ENCODE measurements around the gene ERCC1. TPM values are rescaled to one million over a fixed set of nuclear protein-coding genes. Genes with fewer than 3 reads are reported as not detected.
A peak's percentile ranks its signal among the peaks of the same experiment; 100 is the strongest.

Gene ERCC1
- total and polyA plus RNA-seq, 2 of the 13 experiments (the other 11 are each of a cell fraction or from before 2014, with no cell fraction given): 40.0 to 66.4 TPM

DNA sequence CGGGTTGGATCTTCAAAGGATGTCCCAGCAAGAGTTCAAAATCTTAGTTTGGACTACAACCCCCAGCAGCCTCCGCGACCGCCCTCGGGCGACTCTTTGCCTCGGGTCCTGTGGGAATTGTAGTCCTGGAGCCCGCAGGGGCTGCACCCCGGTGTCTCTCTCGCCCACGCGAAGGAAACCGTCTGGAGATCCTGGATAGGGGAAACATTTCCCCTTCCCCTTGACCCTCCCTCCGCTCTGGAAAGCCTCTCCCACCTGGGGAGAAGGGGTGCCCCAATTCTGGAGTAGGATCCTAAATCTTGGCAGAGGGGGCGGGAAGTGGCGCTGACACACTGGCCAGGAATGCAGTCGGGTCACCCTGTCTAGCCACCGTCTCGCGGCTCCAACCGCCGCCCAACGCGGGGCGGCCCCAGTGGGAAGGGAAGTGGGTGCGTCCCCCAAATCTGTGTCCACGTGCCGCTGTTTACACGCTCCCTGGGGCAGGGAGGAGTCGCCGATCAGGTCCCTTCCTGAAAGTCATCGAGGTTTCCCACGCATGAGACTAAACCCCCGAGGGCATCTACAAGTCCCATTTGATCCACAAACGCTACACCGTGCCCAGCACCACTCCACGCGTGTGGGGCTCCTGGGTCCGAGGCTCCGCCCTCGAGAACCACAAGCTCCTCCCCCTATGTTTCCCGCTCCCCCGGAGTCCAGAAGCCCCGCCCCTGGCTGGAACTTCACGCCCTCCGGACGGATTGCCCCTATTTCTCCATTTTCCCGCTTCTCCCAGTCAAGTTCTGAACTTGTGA, 18.1 kb downstream of the ERCC1 start (continued):
- TF ChIP-seq, protein P1, sequence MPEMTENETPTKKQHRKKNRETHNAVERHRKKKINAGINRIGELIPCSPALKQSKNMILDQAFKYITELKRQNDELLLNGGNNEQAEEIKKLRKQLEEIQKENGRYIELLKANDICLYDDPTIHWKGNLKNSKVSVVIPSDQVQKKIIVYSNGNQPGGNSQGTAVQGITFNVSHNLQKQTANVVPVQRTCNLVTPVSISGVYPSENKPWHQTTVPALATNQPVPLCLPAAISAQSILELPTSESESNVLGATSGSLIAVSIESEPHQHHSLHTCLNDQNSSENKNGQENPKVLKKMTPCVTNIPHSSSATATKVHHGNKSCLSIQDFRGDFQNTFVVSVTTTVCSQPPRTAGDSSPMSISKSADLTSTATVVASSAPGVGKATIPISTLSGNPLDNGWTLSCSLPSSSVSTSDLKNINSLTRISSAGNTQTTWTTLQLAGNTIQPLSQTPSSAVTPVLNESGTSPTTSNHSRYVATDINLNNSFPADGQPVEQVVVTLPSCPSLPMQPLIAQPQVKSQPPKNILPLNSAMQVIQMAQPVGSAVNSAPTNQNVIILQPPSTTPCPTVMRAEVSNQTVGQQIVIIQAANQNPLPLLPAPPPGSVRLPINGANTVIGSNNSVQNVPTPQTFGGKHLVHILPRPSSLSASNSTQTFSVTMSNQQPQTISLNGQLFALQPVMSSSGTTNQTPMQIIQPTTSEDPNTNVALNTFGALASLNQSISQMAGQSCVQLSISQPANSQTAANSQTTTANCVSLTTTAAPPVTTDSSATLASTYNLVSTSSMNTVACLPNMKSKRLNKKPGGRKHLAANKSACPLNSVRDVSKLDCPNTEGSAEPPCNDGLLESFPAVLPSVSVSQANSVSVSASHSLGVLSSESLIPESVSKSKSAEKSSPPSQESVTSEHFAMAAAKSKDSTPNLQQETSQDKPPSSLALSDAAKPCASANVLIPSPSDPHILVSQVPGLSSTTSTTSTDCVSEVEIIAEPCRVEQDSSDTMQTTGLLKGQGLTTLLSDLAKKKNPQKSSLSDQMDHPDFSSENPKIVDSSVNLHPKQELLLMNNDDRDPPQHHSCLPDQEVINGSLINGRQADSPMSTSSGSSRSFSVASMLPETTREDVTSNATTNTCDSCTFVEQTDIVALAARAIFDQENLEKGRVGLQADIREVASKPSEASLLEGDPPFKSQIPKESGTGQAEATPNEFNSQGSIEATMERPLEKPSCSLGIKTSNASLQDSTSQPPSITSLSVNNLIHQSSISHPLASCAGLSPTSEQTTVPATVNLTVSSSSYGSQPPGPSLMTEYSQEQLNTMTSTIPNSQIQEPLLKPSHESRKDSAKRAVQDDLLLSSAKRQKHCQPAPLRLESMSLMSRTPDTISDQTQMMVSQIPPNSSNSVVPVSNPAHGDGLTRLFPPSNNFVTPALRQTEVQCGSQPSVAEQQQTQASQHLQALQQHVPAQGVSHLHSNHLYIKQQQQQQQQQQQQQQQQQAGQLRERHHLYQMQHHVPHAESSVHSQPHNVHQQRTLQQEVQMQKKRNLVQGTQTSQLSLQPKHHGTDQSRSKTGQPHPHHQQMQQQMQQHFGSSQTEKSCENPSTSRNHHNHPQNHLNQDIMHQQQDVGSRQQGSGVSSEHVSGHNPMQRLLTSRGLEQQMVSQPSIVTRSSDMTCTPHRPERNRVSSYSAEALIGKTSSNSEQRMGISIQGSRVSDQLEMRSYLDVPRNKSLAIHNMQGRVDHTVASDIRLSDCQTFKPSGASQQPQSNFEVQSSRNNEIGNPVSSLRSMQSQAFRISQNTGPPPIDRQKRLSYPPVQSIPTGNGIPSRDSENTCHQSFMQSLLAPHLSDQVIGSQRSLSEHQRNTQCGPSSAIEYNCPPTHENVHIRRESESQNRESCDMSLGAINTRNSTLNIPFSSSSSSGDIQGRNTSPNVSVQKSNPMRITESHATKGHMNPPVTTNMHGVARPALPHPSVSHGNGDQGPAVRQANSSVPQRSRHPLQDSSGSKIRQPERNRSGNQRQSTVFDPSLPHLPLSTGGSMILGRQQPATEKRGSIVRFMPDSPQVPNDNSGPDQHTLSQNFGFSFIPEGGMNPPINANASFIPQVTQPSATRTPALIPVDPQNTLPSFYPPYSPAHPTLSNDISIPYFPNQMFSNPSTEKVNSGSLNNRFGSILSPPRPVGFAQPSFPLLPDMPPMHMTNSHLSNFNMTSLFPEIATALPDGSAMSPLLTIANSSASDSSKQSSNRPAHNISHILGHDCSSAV (CRISPR knock-in tag; IDR thresholded peaks at IDR 0.05; ENCODE audit: borderline replicate concordance): no peak
- TF ChIP-seq ZFP82 (CRISPR knock-in tag; IDR thresholded peaks at IDR 0.05; ENCODE audit: borderline replicate concordance) (no peak; the same call in 1 of the 2 replicates), MAZ (IDR thresholded peaks at IDR 0.05; ENCODE audit: borderline replicate concordance, low read depth, low read length) (peak; percentile 37; the same call in 1 of the 2 replicates), MAZ (CRISPR knock-in tag; IDR thresholded peaks at IDR 0.05; ENCODE audit: low read depth) (no peak; the same call in 1 of the 2 replicates), HOXA7 (CRISPR knock-in tag; IDR thresholded peaks at IDR 0.05) (no peak), ZNF788 (CRISPR knock-in tag; IDR thresholded peaks at IDR 0.05; ENCODE audit: borderline replicate concordance) (no peak; the same call in 1 of the 2 replicates), MAFF (IDR thresholded peaks at IDR 0.05; ENCODE audit: low read depth, low read length) (no peak), MBD4 (IDR thresholded peaks at IDR 0.05; ENCODE audit: borderline replicate concordance, low read length) (no peak), AFF4 (CRISPR knock-in tag; IDR thresholded peaks at IDR 0.05) (no peak), TBL1XR1 (IDR thresholded peaks at IDR 0.05; ENCODE audit: borderline replicate concordance, low read length, partially characterized antibody) (no peak), ARNTL (CRISPR knock-in tag; IDR thresholded peaks at IDR 0.05) (no peak), KLF9 (CRISPR knock-in tag; IDR thresholded peaks at IDR 0.05; ENCODE audit: low read depth) (no peak)
- TF ChIP-seq, protein P2, sequence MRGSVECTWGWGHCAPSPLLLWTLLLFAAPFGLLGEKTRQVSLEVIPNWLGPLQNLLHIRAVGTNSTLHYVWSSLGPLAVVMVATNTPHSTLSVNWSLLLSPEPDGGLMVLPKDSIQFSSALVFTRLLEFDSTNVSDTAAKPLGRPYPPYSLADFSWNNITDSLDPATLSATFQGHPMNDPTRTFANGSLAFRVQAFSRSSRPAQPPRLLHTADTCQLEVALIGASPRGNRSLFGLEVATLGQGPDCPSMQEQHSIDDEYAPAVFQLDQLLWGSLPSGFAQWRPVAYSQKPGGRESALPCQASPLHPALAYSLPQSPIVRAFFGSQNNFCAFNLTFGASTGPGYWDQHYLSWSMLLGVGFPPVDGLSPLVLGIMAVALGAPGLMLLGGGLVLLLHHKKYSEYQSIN (CRISPR knock-in tag; IDR thresholded peaks at IDR 0.05; ENCODE audit: borderline replicate concordance): no peak
- TF ChIP-seq, protein P3, sequence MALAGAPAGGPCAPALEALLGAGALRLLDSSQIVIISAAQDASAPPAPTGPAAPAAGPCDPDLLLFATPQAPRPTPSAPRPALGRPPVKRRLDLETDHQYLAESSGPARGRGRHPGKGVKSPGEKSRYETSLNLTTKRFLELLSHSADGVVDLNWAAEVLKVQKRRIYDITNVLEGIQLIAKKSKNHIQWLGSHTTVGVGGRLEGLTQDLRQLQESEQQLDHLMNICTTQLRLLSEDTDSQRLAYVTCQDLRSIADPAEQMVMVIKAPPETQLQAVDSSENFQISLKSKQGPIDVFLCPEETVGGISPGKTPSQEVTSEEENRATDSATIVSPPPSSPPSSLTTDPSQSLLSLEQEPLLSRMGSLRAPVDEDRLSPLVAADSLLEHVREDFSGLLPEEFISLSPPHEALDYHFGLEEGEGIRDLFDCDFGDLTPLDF (CRISPR knock-in tag; IDR thresholded peaks at IDR 0.05): peak; percentile 86
